ENCODE data around the gene AP2S1. TPM values are rescaled to one million over a fixed set of nuclear protein-coding genes. Genes with fewer than 3 reads are reported as not detected.

The AP2S1 gene
- total and polyA plus RNA-seq, 2 donors (not counting 3 experiments of a cell fraction or from before 2014, with no cell fraction given): 313 to 376 TPM

DNA sequence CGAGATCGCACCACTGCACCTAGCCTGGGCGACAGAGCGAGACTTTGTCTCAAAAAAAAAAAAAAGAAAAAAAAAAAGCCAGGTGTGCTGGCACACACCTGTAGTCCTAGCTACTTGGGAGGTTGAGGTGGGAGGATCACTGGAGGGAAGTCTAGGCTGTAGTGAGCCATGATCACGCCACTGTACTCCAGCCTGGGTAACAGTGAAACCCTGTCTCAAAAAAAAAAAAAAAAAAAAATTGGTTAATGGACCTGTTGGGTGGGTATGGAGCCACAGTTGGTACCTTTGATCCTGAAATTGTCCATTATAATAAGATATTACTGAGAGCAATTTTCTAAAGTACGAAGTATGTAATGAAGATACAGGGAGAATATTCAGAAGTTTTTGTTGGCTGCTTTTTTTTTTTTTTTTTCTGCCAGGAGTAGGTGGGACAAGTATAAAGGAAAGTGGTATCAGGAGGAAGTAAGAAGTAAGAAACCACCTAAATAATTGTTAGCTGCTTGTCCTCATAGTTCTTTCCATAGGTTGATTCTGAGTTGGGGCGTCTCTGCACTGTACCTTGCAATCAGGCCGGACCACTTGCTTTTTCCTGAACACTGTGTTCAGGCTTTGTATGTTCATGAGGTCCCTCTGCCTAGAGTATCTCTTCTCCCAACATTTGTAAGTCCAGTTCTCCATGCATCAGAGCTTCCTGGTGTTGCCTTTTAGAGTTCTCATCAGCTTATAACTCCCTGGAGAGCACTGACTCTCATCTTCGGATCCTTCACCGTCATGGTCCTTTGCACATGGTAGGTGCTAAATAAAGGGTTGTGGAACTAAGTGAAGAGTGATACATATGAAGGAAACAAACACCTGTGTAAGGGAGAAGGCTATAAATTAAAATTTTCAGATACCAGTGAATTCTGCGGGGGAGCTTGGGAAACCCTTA is 41.9 kb upstream of the AP2S1 start:
- DNase-seq (ENCODE audit: low read depth, low spot score): no peak
- Histone ChIP-seq H3K4me1 (ENCODE audit: control insufficient read depth, extremely low read depth, insufficient read depth, low read length) (no peaks in the 10 kb centered on the region), H3K27me3 (ENCODE audit: control insufficient read depth in 2 of 2, insufficient read depth in 2 of 2, low read length in 2 of 2) (no peaks in the 10 kb centered on the region), H3K4me2 (ENCODE audit: insufficient read depth, low read length) (no peak overlapping the region), H2AFZ (ENCODE audit: low read depth, low read length) (no peak overlapping the region), H3K79me2 (ENCODE audit: control insufficient read depth, insufficient read depth, low read length) (peaks cover 26% of the 10 kb centered on the region), H3K27ac (ENCODE audit: insufficient read depth, low read depth, low read length) (no peak overlapping the region), H3K36me3 (ENCODE audit: control insufficient read depth in 2 of 2, extremely low read depth in 1 of 2, insufficient read depth in 2 of 2, low read length in 2 of 2) (no peaks in the 10 kb centered on the region), H3K9me1 (replicated peaks; ENCODE audit: control insufficient read depth, extremely low read depth, insufficient read depth, low read length) (no peaks in the 10 kb centered on the region), H3K4me3 (replicated peaks in 1 of 3; ENCODE audit: insufficient read depth in 1 of 3, low read depth in 1 of 3, low read length in 3 of 3) (no peak overlapping the region), H3K9ac (replicated peaks; ENCODE audit: extremely low read depth, insufficient read depth, low read length) (no peak overlapping the region), H3K9me3 (replicated peaks; ENCODE audit: control insufficient read depth, insufficient read depth, low read length) (no peaks in the 10 kb centered on the region), H4K20me1 (replicated peaks; ENCODE audit: control insufficient read depth, extremely low read depth, insufficient read depth, low read length) (no peaks in the 10 kb centered on the region)
- ChIA-PET POLR2A (no interaction called here), CTCF (interaction anchor here (0.7 kb wide), 2 partner anchors 61 to 103 kb away, joined by 3 read pairs; no protein-coding TSS in a partner anchor)
- dilution Hi-C loops (cut with MboI; ENCODE audit: extremely low pct_ligation_motif_present, low sequenced_read_pairs) (no loop called here), intact Hi-C loops (cut with micrococcal nuclease) (no loop called here)
- TF ChIP-seq EZH2 (IDR thresholded peaks at IDR 0.05; ENCODE audit: borderline replicate concordance, low read depth, low read length, severe bottlenecking): no peak
- TF ChIP-seq POLR2A (IDR thresholded peaks at IDR 0.05; ENCODE audit: low read depth, low read length): no peak
- TF ChIP-seq POLR2AphosphoS5 (IDR thresholded peaks at IDR 0.05; ENCODE audit: insufficient read depth, low read depth, low read length): no peak
- TF ChIP-seq, protein P1, sequence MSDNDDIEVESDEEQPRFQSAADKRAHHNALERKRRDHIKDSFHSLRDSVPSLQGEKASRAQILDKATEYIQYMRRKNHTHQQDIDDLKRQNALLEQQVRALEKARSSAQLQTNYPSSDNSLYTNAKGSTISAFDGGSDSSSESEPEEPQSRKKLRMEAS (IDR thresholded peaks at IDR 0.05; ENCODE audit: insufficient read depth, insufficient read length): no peak
- no peak for FAIRE-seq
- no TSS peak for BruUV-seq (replicated peaks)

DNA sequence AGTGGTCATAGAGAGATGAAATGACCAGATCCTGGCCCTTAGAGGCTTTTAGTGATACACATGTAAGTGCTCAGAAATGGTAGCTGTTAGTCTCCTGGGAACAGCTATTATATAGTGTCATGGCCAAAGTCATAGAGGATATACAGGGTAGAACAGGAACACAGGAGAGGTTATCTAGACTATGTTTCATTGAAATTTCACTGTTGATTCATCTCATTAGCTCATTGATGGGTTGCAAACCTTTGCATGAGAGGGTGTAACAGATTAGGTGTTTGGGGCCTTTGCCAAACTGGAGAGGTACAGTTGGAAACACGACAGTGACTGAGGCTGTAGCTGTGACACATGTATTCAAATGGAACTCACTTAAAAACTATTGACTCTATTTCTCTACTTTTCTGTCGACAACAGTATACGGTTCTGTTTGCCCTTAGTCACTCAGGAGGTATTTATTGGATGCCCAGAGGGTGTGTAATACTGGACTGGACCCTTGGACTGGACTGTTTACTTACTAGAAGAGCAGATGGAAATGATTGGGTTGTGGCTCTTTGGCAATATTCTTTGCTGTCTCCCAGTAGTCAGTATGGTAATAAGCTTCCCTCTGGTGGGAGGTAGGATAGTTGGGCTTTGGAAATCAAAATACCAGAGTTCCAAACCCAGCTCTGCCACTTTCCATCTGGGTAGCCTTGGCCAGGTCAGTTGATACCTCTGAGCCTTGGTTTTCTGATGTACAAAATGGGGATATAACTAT is 40.0 kb upstream of the AP2S1 start:
- no peaks in the 10 kb centered on the region for H4K20me1 ChIP-seq (replicated peaks; ENCODE audit: control insufficient read depth, extremely low read depth, insufficient read depth, low read length)
- TF ChIP-seq POLR2AphosphoS5 (IDR thresholded peaks at IDR 0.05; ENCODE audit: insufficient read depth, low read depth, low read length) (no peak), POLR2A (IDR thresholded peaks at IDR 0.05; ENCODE audit: low read depth, low read length) (no peak), FOS (IDR thresholded peaks at IDR 0.05; ENCODE audit: borderline replicate concordance, insufficient read depth, low read length) (no peak), MYC (IDR thresholded peaks at IDR 0.05; ENCODE audit: low read depth, low read length) (no peak), EZH2 (IDR thresholded peaks at IDR 0.05; ENCODE audit: borderline replicate concordance, low read depth, low read length, severe bottlenecking) (no peak), JUN (IDR thresholded peaks at IDR 0.05; ENCODE audit: borderline replicate concordance, insufficient read depth, insufficient read length, low read depth) (no peak), GATA2 (IDR thresholded peaks at IDR 0.05; ENCODE audit: insufficient read depth, insufficient read length, low read depth, low read length) (no peak)
- TF ChIP-seq, protein P1 (IDR thresholded peaks at IDR 0.05; ENCODE audit: insufficient read depth, insufficient read length): no peak
- TF ChIP-seq, protein P2, sequence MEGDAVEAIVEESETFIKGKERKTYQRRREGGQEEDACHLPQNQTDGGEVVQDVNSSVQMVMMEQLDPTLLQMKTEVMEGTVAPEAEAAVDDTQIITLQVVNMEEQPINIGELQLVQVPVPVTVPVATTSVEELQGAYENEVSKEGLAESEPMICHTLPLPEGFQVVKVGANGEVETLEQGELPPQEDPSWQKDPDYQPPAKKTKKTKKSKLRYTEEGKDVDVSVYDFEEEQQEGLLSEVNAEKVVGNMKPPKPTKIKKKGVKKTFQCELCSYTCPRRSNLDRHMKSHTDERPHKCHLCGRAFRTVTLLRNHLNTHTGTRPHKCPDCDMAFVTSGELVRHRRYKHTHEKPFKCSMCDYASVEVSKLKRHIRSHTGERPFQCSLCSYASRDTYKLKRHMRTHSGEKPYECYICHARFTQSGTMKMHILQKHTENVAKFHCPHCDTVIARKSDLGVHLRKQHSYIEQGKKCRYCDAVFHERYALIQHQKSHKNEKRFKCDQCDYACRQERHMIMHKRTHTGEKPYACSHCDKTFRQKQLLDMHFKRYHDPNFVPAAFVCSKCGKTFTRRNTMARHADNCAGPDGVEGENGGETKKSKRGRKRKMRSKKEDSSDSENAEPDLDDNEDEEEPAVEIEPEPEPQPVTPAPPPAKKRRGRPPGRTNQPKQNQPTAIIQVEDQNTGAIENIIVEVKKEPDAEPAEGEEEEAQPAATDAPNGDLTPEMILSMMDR (IDR thresholded peaks at IDR 0.05; ENCODE audit: extremely low read depth in 1 of 2, insufficient read depth in 1 of 2, low read depth in 1 of 2, low read length in 2 of 2): no peak
- H3K9ac ChIP-seq (replicated peaks; ENCODE audit: extremely low read depth, insufficient read depth, low read length): no peak overlapping the region
- ChIA-PET CTCF (interaction anchor here (0.7 to 1.5 kb wide), 5 partner anchors 9 to 100 kb away, joined by 3 to 4 read pairs (median 4); no protein-coding TSS in a partner anchor), POLR2A (no interaction called here)
- H3K4me2 ChIP-seq (ENCODE audit: insufficient read depth, low read length): no peak overlapping the region
- DNase-seq (ENCODE audit: low read depth, low spot score) (no peak), FAIRE-seq (no peak)
- BruUV-seq (replicated peaks): no TSS peak
- H3K4me3 ChIP-seq (replicated peaks in 1 of 3; ENCODE audit: insufficient read depth in 1 of 3, low read depth in 1 of 3, low read length in 3 of 3): no peak overlapping the region
- no peak overlapping the region for H3K27ac ChIP-seq (ENCODE audit: insufficient read depth, low read depth, low read length)
- no peaks in the 10 kb centered on the region for H3K27me3 ChIP-seq (ENCODE audit: control insufficient read depth in 2 of 2, insufficient read depth in 2 of 2, low read length in 2 of 2)
- dilution Hi-C loops (cut with MboI; ENCODE audit: extremely low pct_ligation_motif_present, low sequenced_read_pairs): no loop called here
- H3K9me1 ChIP-seq (replicated peaks; ENCODE audit: control insufficient read depth, extremely low read depth, insufficient read depth, low read length): no peaks in the 10 kb centered on the region
- no peaks in the 10 kb centered on the region for H3K36me3 ChIP-seq (ENCODE audit: control insufficient read depth in 2 of 2, extremely low read depth in 1 of 2, insufficient read depth in 2 of 2, low read length in 2 of 2)
- no peaks in the 10 kb centered on the region for H3K4me1 ChIP-seq (ENCODE audit: control insufficient read depth, extremely low read depth, insufficient read depth, low read length)
- no peaks in the 10 kb centered on the region for H3K9me3 ChIP-seq (replicated peaks; ENCODE audit: control insufficient read depth, insufficient read depth, low read length)
- intact Hi-C loops (cut with micrococcal nuclease): no loop called here
- H3K79me2 ChIP-seq (ENCODE audit: control insufficient read depth, insufficient read depth, low read length): peaks cover 30% of the 10 kb centered on the region
- H2AFZ ChIP-seq (ENCODE audit: low read depth, low read length): no peak overlapping the region

All from endothelial cell of umbilical vein (primary cell).